Endothelial cell of umbilical vein (primary cell): Measurements from ENCODE around the gene IGSF9B. TPM values are rescaled to one million over a fixed set of nuclear protein-coding genes. Genes with fewer than 3 reads are reported as not detected.

Source experiments
- BruUV-seq: library from RNA; stranded (reverse); fragments of 400-500 nt; replicated peaks from 2 replicates; lab custom pipeline; 2021; lab: Mats Ljungman, UMichigan
- CTCF ChIA-PET: fragments of 300-600, 350-600 bp; sonication (Branson Sonifier 250); formaldehyde crosslinking; loops from one replicate; lab custom pipeline; 2021; ENCODE audit warnings: antibody characterized with exemption, inconsistent platforms; lab: Charles Lee
- POLR2A ChIA-PET: fragments of 300-600, 350-600 bp; sonication (Branson Sonifier 250); formaldehyde crosslinking; loops from one replicate; lab custom pipeline; 2021; ENCODE audit warnings: antibody characterized with exemption, inconsistent platforms; lab: Charles Lee
- DNase-seq: peaks from one replicate; pipeline ENCODE4 v3.0.0-alpha.2; 2011; ENCODE audit warnings: low read depth, low spot score
- FAIRE-seq: peaks from 2 replicates; lab custom pipeline; 2011; peaks lifted over from hg19 to GRCh38; lab: Jason Lieb, UNC
- H2AFZ ChIP-seq: 2 replicates; pipeline ENCODE4 v1.6.0; 2012; ENCODE audit warnings: low read depth, low read length, control low read depth, inconsistent platforms
- H3K27ac ChIP-seq: 2 replicates; pipeline ENCODE4 v1.5.1; 2011; ENCODE audit warnings: low read depth, mild to moderate bottlenecking, control low read depth, low read length, moderate library complexity; ENCODE audit not compliant: insufficient read depth
- H3K27me3 ChIP-seq, 2 experiments: 2 replicates each; pipeline versions ENCODE4 v1.6.0 to v1.6.1; 2011; ENCODE audit warnings: low read length in 2 of 2, mixed read lengths in 1 of 2; ENCODE audit not compliant: control insufficient read depth in 2 of 2, insufficient read depth in 2 of 2
- H3K36me3 ChIP-seq, 2 experiments: 2 replicates in 1 of 2; 3 replicates in 1 of 2; pipeline ENCODE4 v1.5.1; 2011; ENCODE audit warnings: low read length in 2 of 2, mild to moderate bottlenecking in 1 of 2, moderate library complexity in 1 of 2; ENCODE audit not compliant: control insufficient read depth in 2 of 2, insufficient read depth in 2 of 2; ENCODE audit errors: extremely low read depth in 1 of 2
- H3K4me1 ChIP-seq: 3 replicates; pipeline ENCODE4 v1.5.1; 2011; ENCODE audit warnings: mild to moderate bottlenecking, low read length; ENCODE audit not compliant: control insufficient read depth, insufficient read depth; ENCODE audit errors: extremely low read depth
- H3K4me2 ChIP-seq: 2 replicates; pipeline ENCODE4 v1.6.1; 2011; ENCODE audit warnings: low read length, control low read depth, mixed read lengths; ENCODE audit not compliant: insufficient read depth
- H3K4me3 ChIP-seq, 3 experiments: fragments of 200-600 bp in 1 of 3; sonication (generic), shearing (Covaris generic) in 1 of 3; replicated peaks in 1 of 3; 2 replicates each; pipeline ENCODE4 v1.5.1; 2011 to 2016; ENCODE audit warnings: control low read depth in 3 of 3, low read length in 3 of 3, mild to moderate bottlenecking in 2 of 3, inconsistent platforms in 1 of 3, low read depth in 1 of 3, moderate library complexity in 1 of 3; ENCODE audit not compliant: insufficient read depth in 1 of 3
- H3K79me2 ChIP-seq: 2 replicates; pipeline ENCODE4 v1.6.0; 2012; ENCODE audit warnings: low read length, inconsistent platforms; ENCODE audit not compliant: control insufficient read depth, insufficient read depth
- H3K9ac ChIP-seq: replicated peaks from 2 replicates; pipeline ENCODE3; 2011; ENCODE audit warnings: low read length, control low read depth; ENCODE audit not compliant: insufficient read depth; ENCODE audit errors: extremely low read depth
- H3K9me1 ChIP-seq: replicated peaks from 3 replicates; pipeline ENCODE4 v1.6.0; 2011; ENCODE audit warnings: mild to moderate bottlenecking, low read length; ENCODE audit not compliant: control insufficient read depth, insufficient read depth; ENCODE audit errors: extremely low read depth
- H3K9me3 ChIP-seq: replicated peaks from 2 replicates; pipeline ENCODE4 v1.5.1; 2012; ENCODE audit warnings: low read length, inconsistent platforms; ENCODE audit not compliant: control insufficient read depth, insufficient read depth
- H4K20me1 ChIP-seq: replicated peaks from 2 replicates; pipeline ENCODE3; 2011; ENCODE audit warnings: mild to moderate bottlenecking, low read length; ENCODE audit not compliant: control insufficient read depth, insufficient read depth; ENCODE audit errors: extremely low read depth
- CTCF ChIP-seq, 2 donors: IDR thresholded peaks; 1 replicate in 1 of 2; 2 replicates in 1 of 2; pipeline ENCODE4 v1.5.1; 2011; ENCODE audit warnings: low read length in 2 of 2, mild to moderate bottlenecking in 2 of 2, moderate library complexity in 2 of 2, control low read depth in 1 of 2, inconsistent platforms in 1 of 2, low read depth in 1 of 2; ENCODE audit not compliant: insufficient read depth in 1 of 2; ENCODE audit errors: extremely low read depth in 1 of 2
- EZH2 ChIP-seq: IDR thresholded peaks from 2 replicates; pipeline ENCODE4 v1.6.1; 2012; ENCODE audit warnings: borderline replicate concordance, low read depth, mild to moderate bottlenecking, moderate library complexity, low read length, inconsistent platforms; ENCODE audit not compliant: severe bottlenecking
- FOS ChIP-seq: IDR thresholded peaks from 2 replicates; pipeline ENCODE4 v1.6.1; 2011; ENCODE audit warnings: mild to moderate bottlenecking, low read length, moderate library complexity, borderline replicate concordance; ENCODE audit not compliant: insufficient read depth
- GATA2 ChIP-seq: IDR thresholded peaks from 2 replicates; pipeline ENCODE4 v1.7.0; 2011; ENCODE audit warnings: low read depth, mild to moderate bottlenecking, moderate library complexity, mixed read lengths, low read length; ENCODE audit not compliant: insufficient read length, insufficient read depth
- JUN ChIP-seq: IDR thresholded peaks from 2 replicates; pipeline ENCODE4 v1.6.1; 2011; ENCODE audit warnings: borderline replicate concordance, low read depth; ENCODE audit not compliant: insufficient read length, insufficient read depth
- MAX ChIP-seq: IDR thresholded peaks from 2 replicates; pipeline ENCODE4 v1.6.1; 2011; ENCODE audit not compliant: insufficient read depth, insufficient read length
- MYC ChIP-seq: IDR thresholded peaks from one replicate; pipeline ENCODE4 v1.6.1; 2011; ENCODE audit warnings: mild to moderate bottlenecking, low read depth, low read length
- POLR2A ChIP-seq: IDR thresholded peaks from 2 replicates; pipeline ENCODE4 v1.6.1; 2012; ENCODE audit warnings: low read depth, mild to moderate bottlenecking, control low read depth, low read length
- POLR2AphosphoS5 ChIP-seq: IDR thresholded peaks from 2 replicates; pipeline ENCODE4 v1.6.1; 2012; ENCODE audit warnings: low read depth, mild to moderate bottlenecking, control low read depth, low read length, moderate library complexity; ENCODE audit not compliant: insufficient read depth
- dilution Hi-C: fragments of 300-500 bp; cut with MboI; formaldehyde crosslinking; loops from one replicate; pipeline ENCODE4 v1.15.0; 2019; ENCODE audit warnings: low sequenced_read_pairs; ENCODE audit not compliant: extremely low pct_ligation_motif_present
- intact Hi-C: fragments of 100-400 bp; cut with micrococcal nuclease; formaldehyde crosslinking; loops from one replicate; pipeline ENCODE4 v1.10.0; 2022
- polyA plus RNA-seq, 4 experiments: library from polyadenylated mRNA; depleted of rRNA in 3 of 4; stranded (reverse) in 3 of 4; unstranded in 1 of 4; fragments of >200 nt; gene quantifications; 2 replicates each; pipeline versions ENCODE4 v1.2.1 to v1.2.3, GENCODE V29; 2011 to 2012; ENCODE audit warnings: missing spikeins in 1 of 4
- total RNA-seq: library from RNA; stranded (reverse); gene quantifications from 2 replicates; pipeline ENCODE4 v1.2.3, GENCODE V29; 2021

The IGSF9B gene
- total and polyA plus RNA-seq, 2 donors (not counting 3 experiments of a cell fraction or from before 2014, with no cell fraction given): 0.15 to 0.18 TPM

- DNase-seq (no peak), FAIRE-seq (no peak)
- intact Hi-C loops (no loop called here), dilution Hi-C loops (no loop called here)
- H4K20me1 ChIP-seq: no peaks in the 10 kb centered on the region
- H3K27ac ChIP-seq: no peak overlapping the region
- ChIA-PET CTCF (no interaction called here), POLR2A (no interaction called here)
- BruUV-seq: no TSS peak
- TF ChIP-seq JUN (no peak), CTCF (IDR thresholded peaks at IDR 0.05; ENCODE audit: extremely low read depth in 1 of 2, insufficient read depth in 1 of 2, low read depth in 1 of 2, low read length in 2 of 2) (no peak), POLR2A (no peak), MYC (no peak), EZH2 (no peak), POLR2AphosphoS5 (no peak), FOS (no peak), GATA2 (no peak), MAX (no peak)
- no peaks in the 10 kb centered on the region for H3K79me2 ChIP-seq
- no peaks in the 10 kb centered on the region for H3K9me3 ChIP-seq
- H3K4me1 ChIP-seq: no peaks in the 10 kb centered on the region
- no peaks in the 10 kb centered on the region for H3K27me3 ChIP-seq
- no peaks in the 10 kb centered on the region for H3K9me1 ChIP-seq
- H2AFZ ChIP-seq: no peak overlapping the region
- no peak overlapping the region for H3K9ac ChIP-seq
- H3K36me3 ChIP-seq: no peaks in the 10 kb centered on the region
- H3K4me2 ChIP-seq: no peak overlapping the region
- no peak overlapping the region for H3K4me3 ChIP-seq
These were observed 46.7 kb downstream of the IGSF9B start for GRCh38 chr11:133910101-133910500.
